LNCAP (cell line): ENCODE data around the gene CHRM2.

Source experiments
- TF ChIP-seq, protein P1 (sequence below): fragments of 450-650 bp; IDR thresholded peaks from 2 replicates; pipeline ENCODE4 v1.5.1; 2017; ENCODE audit warnings: mild to moderate bottlenecking

CHRM2 gene

DNA sequence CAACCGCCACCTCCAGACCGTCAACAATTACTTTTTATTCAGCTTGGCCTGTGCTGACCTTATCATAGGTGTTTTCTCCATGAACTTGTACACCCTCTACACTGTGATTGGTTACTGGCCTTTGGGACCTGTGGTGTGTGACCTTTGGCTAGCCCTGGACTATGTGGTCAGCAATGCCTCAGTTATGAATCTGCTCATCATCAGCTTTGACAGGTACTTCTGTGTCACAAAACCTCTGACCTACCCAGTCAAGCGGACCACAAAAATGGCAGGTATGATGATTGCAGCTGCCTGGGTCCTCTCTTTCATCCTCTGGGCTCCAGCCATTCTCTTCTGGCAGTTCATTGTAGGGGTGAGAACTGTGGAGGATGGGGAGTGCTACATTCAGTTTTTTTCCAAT lies 146.6 kb downstream of the CHRM2 start:
- TF ChIP-seq, protein P1, sequence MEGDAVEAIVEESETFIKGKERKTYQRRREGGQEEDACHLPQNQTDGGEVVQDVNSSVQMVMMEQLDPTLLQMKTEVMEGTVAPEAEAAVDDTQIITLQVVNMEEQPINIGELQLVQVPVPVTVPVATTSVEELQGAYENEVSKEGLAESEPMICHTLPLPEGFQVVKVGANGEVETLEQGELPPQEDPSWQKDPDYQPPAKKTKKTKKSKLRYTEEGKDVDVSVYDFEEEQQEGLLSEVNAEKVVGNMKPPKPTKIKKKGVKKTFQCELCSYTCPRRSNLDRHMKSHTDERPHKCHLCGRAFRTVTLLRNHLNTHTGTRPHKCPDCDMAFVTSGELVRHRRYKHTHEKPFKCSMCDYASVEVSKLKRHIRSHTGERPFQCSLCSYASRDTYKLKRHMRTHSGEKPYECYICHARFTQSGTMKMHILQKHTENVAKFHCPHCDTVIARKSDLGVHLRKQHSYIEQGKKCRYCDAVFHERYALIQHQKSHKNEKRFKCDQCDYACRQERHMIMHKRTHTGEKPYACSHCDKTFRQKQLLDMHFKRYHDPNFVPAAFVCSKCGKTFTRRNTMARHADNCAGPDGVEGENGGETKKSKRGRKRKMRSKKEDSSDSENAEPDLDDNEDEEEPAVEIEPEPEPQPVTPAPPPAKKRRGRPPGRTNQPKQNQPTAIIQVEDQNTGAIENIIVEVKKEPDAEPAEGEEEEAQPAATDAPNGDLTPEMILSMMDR = no peak

DNA sequence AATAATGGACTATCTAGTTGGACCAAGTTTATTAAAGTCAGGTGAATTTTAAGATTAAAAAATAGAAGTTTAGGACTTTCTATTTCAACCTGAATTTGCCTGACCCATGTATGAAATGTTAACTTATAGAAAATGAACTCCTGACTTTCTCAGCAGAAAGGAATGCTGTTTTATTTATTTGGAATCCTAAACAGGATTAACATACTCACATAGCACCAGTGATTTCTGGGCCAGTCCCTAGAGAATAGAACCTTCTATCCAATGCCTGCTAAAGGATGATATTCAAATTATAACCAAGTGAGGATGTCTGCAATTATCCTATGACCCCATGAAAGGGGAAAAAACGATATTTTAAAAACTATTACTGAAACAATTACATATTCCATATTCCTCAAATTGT lies 148.8 kb downstream of the CHRM2 start:
- TF ChIP-seq, protein P1 = no peak

DNA sequence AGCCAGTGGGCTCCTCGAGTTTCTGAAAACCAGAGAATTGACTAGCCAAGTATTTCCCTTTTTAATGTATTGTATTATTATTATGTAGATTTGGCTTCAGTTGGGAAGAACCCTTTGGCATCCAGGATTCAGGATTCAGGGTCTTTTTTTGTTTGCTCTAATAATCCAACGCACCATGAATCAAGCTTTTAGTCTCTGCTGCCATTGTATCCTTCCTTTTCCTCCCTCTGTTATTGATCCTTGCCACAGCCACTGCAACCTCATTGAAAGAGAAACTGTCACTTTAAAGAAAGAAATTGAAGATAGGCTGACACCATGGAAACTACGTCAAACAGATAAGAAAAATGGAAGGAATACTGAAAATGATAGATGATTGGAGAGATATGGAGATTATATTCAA lies 150.0 kb downstream of the CHRM2 start:
- TF ChIP-seq, protein P1 = no peak

DNA sequence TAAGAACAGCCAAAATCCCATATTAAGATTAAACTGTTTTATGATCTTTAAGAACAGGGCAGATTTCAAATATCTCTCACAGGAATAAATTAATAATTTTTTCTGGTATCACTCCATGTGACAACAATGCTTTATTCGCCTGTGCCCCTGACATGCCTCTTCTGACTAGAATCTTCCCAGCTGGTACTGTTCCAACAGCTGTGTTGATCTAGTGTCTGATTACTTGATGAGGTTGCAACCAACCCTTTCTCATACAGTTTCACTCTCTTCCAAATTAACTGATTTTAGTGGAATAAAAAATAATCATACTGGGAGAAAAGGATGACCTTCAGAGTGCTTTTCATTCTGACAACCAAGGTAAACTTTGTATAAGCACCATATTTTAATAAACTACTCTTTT lies 151.9 kb downstream of the CHRM2 start:
- TF ChIP-seq, protein P1 = no peak

DNA sequence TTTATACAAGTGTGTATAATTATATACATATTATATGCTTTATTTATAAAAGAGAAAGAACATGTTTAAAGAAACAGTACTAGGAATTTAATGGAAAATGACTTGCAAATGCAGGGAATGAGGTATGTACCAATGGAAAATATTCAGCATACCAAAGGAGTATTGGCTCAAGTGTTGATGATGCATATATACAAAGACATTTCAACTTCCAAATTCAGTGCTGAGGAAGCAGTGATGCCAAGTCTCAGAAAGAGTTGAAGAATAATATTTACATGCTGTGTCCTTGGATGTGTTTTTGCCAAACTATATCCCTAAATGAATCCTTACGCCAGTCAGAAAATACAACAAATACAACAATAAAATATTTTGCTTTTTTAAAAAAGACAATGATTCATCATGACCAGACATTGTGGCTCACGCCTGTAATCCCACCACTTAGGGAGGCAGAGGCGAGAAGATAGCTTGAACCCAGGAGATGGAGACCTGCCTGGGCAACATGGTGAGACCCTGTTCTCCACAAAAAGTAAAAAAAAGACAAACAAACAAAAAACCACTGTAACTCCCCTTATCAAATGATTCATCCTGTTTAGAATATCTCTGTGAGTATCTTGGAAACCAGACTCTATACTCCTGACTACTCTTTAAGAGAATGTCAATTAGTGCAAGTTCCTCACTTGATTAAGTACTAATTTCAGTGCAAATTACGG lies 157.2 kb downstream of the CHRM2 start:
- TF ChIP-seq, protein P1 = no peak

DNA sequence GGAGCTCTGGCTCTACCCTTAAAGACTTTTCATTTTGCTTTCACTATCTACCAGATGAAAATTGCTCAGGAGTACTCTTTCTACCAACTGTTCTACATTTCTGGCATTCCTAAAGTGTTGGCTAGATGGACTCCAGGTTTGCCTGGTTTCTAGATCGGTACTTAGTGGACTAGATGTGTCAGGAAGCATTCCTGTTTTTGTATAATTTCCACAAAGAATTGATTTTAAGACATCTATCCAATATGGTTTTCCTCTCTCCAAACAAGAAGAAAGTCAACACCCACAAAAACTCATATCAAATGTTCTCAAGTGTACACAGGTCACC lies 157.7 kb downstream of the CHRM2 start:
- TF ChIP-seq, protein P1 = no peak

DNA sequence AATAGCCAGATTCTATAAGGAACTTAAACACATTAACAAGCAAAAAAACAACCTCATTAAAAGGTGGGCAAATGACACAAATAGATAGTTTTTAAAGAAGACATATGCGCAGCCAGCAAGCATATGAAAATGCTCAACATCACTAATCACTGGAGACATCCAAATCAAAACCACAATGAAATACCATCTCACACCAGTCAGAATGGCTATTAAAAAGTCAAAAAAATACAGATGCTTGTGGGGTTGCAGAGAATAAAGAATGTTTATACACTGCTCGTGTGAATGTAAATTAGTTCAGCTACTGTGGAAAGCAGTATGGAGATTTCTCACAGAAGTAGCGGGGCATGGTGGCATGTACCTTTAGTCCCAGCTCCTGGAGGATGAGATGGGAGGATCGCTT lies 164.0 kb downstream of the CHRM2 start:
- TF ChIP-seq, protein P1 = no peak

DNA sequence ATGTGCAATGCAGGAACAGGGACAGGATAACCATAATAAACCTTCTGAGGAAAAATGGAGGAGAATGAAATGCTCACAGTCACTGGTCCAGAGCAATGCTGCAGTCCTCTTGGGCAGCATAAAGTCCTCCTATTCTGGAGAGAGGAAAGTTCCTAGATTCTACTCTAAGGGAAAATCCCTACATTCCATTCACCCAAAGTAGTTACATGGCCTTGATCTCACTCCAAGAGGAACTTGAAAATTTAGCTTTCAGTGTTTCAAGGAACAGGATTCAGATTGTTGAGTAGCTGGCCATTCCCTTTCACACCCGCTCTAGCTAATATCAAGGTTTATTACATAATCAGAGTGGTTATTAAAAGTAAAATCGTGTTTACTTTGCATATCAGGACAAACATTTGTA lies 168.3 kb downstream of the CHRM2 start:
- TF ChIP-seq, protein P1 = no peak
